Measurements from ENCODE around the gene LHFPL5. TPM values are rescaled to one million over a fixed set of nuclear protein-coding genes. Genes with fewer than 3 reads are reported as not detected.
A peak's percentile ranks its signal among the peaks of the same experiment; 100 is the strongest.

Gene LHFPL5
- total RNA-seq, 2 donors from 2014 or later = not detected

DNA sequence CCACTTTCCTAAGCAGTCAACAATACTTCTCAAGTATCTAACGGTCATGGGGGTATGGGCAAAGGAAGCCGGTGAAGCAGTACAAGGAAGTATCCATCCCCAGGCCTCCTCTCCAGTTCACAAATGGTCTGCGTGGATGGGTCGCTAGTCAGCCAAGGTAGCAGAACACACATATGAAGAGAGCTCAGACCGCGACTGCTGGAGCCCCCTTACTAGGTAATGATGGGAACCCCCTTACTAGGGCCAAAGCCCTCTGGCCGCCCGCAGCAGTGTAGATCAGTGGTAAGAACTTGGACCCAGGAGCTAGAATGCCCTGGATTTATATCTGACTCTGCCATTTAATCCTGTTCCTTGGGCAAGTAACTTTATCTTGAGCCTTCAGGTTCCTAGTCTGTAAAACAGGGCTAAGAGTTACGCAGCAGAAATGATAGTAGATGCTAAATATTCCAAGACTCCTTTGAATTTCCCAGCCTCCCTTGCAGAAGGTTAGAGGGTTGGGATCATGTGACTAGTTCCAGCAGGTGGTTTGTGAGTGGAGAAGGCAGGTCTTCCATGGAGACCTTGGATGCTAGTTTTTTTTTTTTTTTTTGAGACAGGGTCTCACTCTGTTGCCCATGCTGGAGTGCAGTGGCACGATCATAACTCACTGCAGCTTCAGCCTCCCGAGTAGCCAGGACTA is 30.9 kb upstream of the LHFPL5 start:
- TF ChIP-seq CTCF (conservative IDR thresholded peaks at IDR 0.05) = no peak
- Mint-ChIP-seq H3K27me3 (ENCODE audit: insufficient read depth) (peaks cover 20% of the 10 kb centered on the region), H3K9me3 (no peaks in the 10 kb centered on the region), H3K36me3 (ENCODE audit: low read depth) (no peaks in the 10 kb centered on the region), H3K4me3 (no peak overlapping the region), H3K4me1 (peaks cover 8% of the 10 kb centered on the region), H3K27ac (no peak overlapping the region)
- no peak overlapping the region for H3K9ac ChIP-seq (ENCODE audit: extremely low read depth, low read length, poor library complexity, severe bottlenecking)
- no peak for DNase-seq
- no peaks in the 10 kb centered on the region for H3K4me1 ChIP-seq (ENCODE audit: control insufficient read depth, insufficient read depth, low read length)
- no peaks in the 10 kb centered on the region for H3K9me3 ChIP-seq (ENCODE audit: control insufficient read depth, low read length)
- H3K4me3 ChIP-seq (ENCODE audit: low read length) = no peak overlapping the region
- H3K36me3 ChIP-seq (ENCODE audit: control insufficient read depth, insufficient read depth, low read length) = no peaks in the 10 kb centered on the region
- H3K27ac ChIP-seq (ENCODE audit: low read depth, low read length) = no peak overlapping the region
- 68 to 77% methylated on average over 9 to 11 of the region's 11 CpGs for WGBS, 2 experiments (ENCODE audit: insufficient coverage in 1 of 2, insufficient read length in 1 of 2)
- H3K27me3 ChIP-seq (ENCODE audit: control insufficient read depth, insufficient read depth, low read length, poor library complexity, severe bottlenecking) = peaks cover 17% of the 10 kb centered on the region

DNA sequence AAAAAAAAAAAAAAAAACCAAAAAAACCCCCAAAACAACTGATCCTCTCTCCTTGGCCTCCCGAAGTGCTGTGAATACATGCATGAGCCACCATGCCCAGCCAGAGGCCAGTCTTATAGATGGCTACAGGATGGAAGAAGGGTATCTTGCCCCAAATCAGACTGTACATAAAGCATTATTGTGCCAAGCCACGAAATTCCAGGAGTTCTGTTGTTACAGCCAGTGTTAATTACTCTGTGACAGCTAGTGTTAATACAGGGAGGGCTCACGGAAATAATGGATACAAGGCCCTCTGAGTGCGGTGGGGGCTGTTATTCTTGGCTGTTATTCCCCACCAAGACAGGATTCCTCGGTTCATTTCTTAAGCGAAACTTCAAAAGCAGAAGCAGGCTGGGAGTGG is 30.1 kb upstream of the LHFPL5 start:
- no peak overlapping the region for H3K9ac ChIP-seq (ENCODE audit: extremely low read depth, low read length, poor library complexity, severe bottlenecking)
- no peaks in the 10 kb centered on the region for H3K4me1 ChIP-seq (ENCODE audit: control insufficient read depth, insufficient read depth, low read length)
- H3K36me3 ChIP-seq (ENCODE audit: control insufficient read depth, insufficient read depth, low read length) = no peaks in the 10 kb centered on the region
- Mint-ChIP-seq H3K9me3 (no peaks in the 10 kb centered on the region), H3K4me3 (peak overlapping the region; percentile 56), H3K27me3 (ENCODE audit: insufficient read depth) (peaks cover 20% of the 10 kb centered on the region), H3K27ac (no peak overlapping the region), H3K4me1 (peaks cover 8% of the 10 kb centered on the region), H3K36me3 (ENCODE audit: low read depth) (no peaks in the 10 kb centered on the region)
- no peak for DNase-seq
- H3K27ac ChIP-seq (ENCODE audit: low read depth, low read length) = no peak overlapping the region
- H3K27me3 ChIP-seq (ENCODE audit: control insufficient read depth, insufficient read depth, low read length, poor library complexity, severe bottlenecking) = peaks cover 17% of the 10 kb centered on the region
- H3K4me3 ChIP-seq (ENCODE audit: low read length) = no peak overlapping the region
- 86 to 90% methylated on average over 6 of the region's 6 CpGs for WGBS, 2 experiments (ENCODE audit: insufficient coverage in 1 of 2, insufficient read length in 1 of 2)
- TF ChIP-seq CTCF (conservative IDR thresholded peaks at IDR 0.05) = no peak
- no peaks in the 10 kb centered on the region for H3K9me3 ChIP-seq (ENCODE audit: control insufficient read depth, low read length)

DNA sequence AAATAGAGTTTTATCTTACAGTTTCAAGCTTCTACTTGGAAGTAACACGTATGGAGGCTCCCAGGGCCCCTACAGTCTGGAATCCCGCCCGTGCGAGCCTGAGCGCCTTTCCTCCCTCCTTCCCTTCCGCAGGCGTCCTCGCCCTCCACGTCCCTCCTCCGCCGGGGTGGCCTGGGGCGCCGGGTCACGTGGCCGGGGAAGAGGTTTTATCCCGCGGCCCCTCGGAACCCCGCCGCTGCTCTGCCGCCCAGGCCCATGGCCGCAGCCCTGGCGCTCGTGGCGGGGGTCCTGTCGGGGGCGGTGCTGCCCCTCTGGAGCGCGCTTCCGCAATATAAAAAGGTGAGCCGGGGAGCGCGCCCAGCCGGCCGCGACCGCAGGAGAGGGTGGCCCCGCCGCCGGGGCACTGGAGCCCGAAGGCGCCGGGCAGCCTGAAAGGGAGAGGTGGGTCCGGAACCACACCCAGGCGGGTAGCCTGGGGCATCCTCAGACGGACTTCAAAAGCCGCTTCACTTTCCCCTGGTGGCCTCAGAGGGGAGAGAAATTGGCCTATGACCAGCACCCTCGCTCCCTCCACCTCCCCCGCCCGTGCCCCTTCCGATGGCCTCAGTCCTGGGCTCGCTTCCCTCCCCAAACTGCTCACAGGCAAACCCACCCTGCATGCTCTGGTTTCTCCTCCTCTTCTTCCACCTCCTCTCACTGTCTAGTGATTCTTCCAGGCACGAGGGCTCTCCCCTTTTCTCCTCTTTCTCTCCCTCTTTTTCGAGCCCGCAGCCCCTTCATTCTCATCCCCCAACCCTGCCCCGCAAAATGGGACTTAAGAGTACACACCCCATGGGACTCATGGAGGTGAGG is 28.6 kb upstream of the LHFPL5 start, which contains the start of gene CLPSL2:
Gene CLPSL2 (plus strand): TSS at position 235 of the 852 bp plus-strand sequence. CDS start 21 bp downstream, at position 256.
- peaks cover 3% of the 10 kb centered on the region for H3K4me1 Mint-ChIP-seq
- TF ChIP-seq CTCF (conservative IDR thresholded peaks at IDR 0.05) = peak; percentile 49
- H3K4me3 Mint-ChIP-seq = peak within 1 kb of the TSS; percentile 56
- WGBS, 2 experiments (ENCODE audit: insufficient coverage in 1 of 2, insufficient read length in 1 of 2) = 7 to 8% methylated on average over 11 to 56 of the region's 56 CpGs
- no peak within 1 kb of the TSS for H3K27ac Mint-ChIP-seq
- no peaks in the 10 kb centered on the region for H3K36me3 Mint-ChIP-seq (ENCODE audit: low read depth)
- H3K36me3 ChIP-seq (ENCODE audit: control insufficient read depth, insufficient read depth, low read length) = no peaks in the 10 kb centered on the region
- no peak within 1 kb of the TSS for H3K27ac ChIP-seq (ENCODE audit: low read depth, low read length)
- no peaks in the 10 kb centered on the region for H3K9me3 ChIP-seq (ENCODE audit: control insufficient read depth, low read length)
- peak within 1 kb of the TSS; percentile 73 for H3K4me3 ChIP-seq (ENCODE audit: low read length)
- H3K4me1 ChIP-seq (ENCODE audit: control insufficient read depth, insufficient read depth, low read length) = no peaks in the 10 kb centered on the region
- peak; percentile 87 for DNase-seq
- H3K27me3 ChIP-seq (ENCODE audit: control insufficient read depth, insufficient read depth, low read length, poor library complexity, severe bottlenecking) = peaks cover 17% of the 10 kb centered on the region
- no peak within 1 kb of the TSS for H3K9ac ChIP-seq (ENCODE audit: extremely low read depth, low read length, poor library complexity, severe bottlenecking)
- H3K27me3 Mint-ChIP-seq (ENCODE audit: insufficient read depth) = peaks cover 20% of the 10 kb centered on the region
- H3K9me3 Mint-ChIP-seq = no peaks in the 10 kb centered on the region
